Smooth muscle cell (in vitro differentiated cells): ENCODE data around the gene NECAP2. TPM values are rescaled to one million over a fixed set of nuclear protein-coding genes. Genes with fewer than 3 reads are reported as not detected.

Experiments used
- DNase-seq: peaks from one replicate; lab custom pipeline; 2025; ENCODE audit not compliant: unreplicated experiment; lab: John Stamatoyannopoulos, UW
- H2AFZ ChIP-seq: fragments of 200-600 bp; sonication (generic); 2 replicates; pipeline ENCODE4 v1.6.0; 2016; ENCODE audit warnings: antibody characterized with exemption, low read depth, mild to moderate bottlenecking
- H3F3A ChIP-seq: fragments of 200-600 bp; sonication (generic); 2 replicates; pipeline ENCODE4 v1.6.0; 2017; ENCODE audit warnings: antibody characterized with exemption, low read depth
- H3K27ac ChIP-seq: fragments of 200-600 bp; sonication (generic); 2 replicates; pipeline ENCODE4 v1.5.1; 2016; ENCODE audit warnings: low read depth, mild to moderate bottlenecking
- H3K27me3 ChIP-seq: fragments of 200-600 bp; sonication (generic); 2 replicates; pipeline ENCODE4 v1.6.1; 2016; ENCODE audit warnings: low read depth, mild to moderate bottlenecking
- H3K36me3 ChIP-seq: fragments of 200-600 bp; sonication (generic); 2 replicates; pipeline ENCODE4 v1.5.1; 2016; ENCODE audit warnings: low read depth
- H3K4me1 ChIP-seq: fragments of 200-600 bp; sonication (generic); 2 replicates; pipeline ENCODE4 v1.5.1; 2016; ENCODE audit warnings: low read depth
- H3K4me2 ChIP-seq: fragments of 200-600 bp; sonication (generic); 2 replicates; pipeline ENCODE4 v1.6.0; 2016; ENCODE audit warnings: mild to moderate bottlenecking
- H3K4me3 ChIP-seq: fragments of 200-600 bp; sonication (generic); 2 replicates; pipeline ENCODE4 v1.5.1; 2016; ENCODE audit warnings: mild to moderate bottlenecking
- H3K79me2 ChIP-seq: fragments of 200-600 bp; sonication (generic); 2 replicates; pipeline ENCODE4 v1.6.0; 2016; ENCODE audit warnings: low read depth, mild to moderate bottlenecking
- H3K9ac ChIP-seq: fragments of 200-600 bp; sonication (generic); 2 replicates; pipeline ENCODE4 v1.6.0; 2016; ENCODE audit warnings: low read depth
- H3K9me3 ChIP-seq: fragments of 200-600 bp; sonication (generic); replicated peaks from 2 replicates; pipeline ENCODE4 v1.5.1; 2016; ENCODE audit warnings: low read depth
- H4K20me1 ChIP-seq: fragments of 200-600 bp; sonication (generic); 2 replicates; pipeline ENCODE4 v1.6.0; 2016; ENCODE audit warnings: low read depth
- WGBS: methylation state at CpG from one replicate; pipeline ENCODE4 v1.1.7; 2016; ENCODE audit warnings: low lambda C conversion rate; 5-methylcytosine and 5-hydroxymethylcytosine counted together
- polyA plus RNA-seq: library from polyadenylated mRNA; unstranded; fragments of >200 nt; fragmentation: Nextera tagmentation; extraction: Ambion mirVana; gene quantifications from 2 replicates; pipeline ENCODE4 v1.2.1, GENCODE V29; 2016
- total RNA-seq: library from RNA; depleted of rRNA; stranded (reverse); fragments of >200 nt; gene quantifications from 2 replicates; pipeline ENCODE4 v1.2.3, GENCODE V29; 2014
- TF ChIP-seq, protein P1 (sequence below): fragments of 200-600 bp; sonication (generic); IDR thresholded peaks from 2 replicates; pipeline ENCODE4 v1.5.1; 2017; ENCODE audit warnings: borderline replicate concordance, mild to moderate bottlenecking, antibody characterized with exemption; ENCODE audit not compliant: insufficient read depth, poor library complexity, severe bottlenecking

The NECAP2 gene
- total and polyA plus RNA-seq, 2 experiments from 2014 or later: 49.5 to 60.0 TPM

DNA sequence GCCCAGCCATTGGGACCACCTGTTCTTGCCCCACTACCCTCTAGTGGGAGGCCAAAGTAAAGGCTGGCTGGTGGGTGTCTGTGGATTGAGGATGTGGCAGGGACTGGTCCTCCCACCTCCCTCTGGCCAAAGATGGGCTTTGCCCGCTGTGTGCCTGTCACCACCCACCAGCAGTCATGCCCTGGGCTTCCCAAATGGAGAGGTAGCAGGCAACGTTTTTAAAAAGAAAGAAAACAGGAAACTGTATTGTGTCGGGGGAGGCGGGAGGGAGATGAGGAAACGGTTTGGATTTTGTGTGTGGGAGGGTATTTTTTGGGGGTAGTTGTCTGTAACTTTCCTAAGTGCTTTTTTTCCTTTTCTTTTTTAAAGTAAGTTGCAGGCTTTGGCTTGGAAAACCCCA lies 43.4 kb upstream of the NECAP2 start:
- H3K9ac ChIP-seq: no peak overlapping the region
- H3K9me3 ChIP-seq: no peaks in the 10 kb centered on the region
- 70% methylated on average over 5 of the region's 5 CpGs for WGBS
- H3K4me1 ChIP-seq: no peaks in the 10 kb centered on the region
- H3K36me3 ChIP-seq: no peaks in the 10 kb centered on the region
- peaks cover 10% of the 10 kb centered on the region for H3K79me2 ChIP-seq
- H4K20me1 ChIP-seq: peaks cover 56% of the 10 kb centered on the region
- TF ChIP-seq, protein P1, sequence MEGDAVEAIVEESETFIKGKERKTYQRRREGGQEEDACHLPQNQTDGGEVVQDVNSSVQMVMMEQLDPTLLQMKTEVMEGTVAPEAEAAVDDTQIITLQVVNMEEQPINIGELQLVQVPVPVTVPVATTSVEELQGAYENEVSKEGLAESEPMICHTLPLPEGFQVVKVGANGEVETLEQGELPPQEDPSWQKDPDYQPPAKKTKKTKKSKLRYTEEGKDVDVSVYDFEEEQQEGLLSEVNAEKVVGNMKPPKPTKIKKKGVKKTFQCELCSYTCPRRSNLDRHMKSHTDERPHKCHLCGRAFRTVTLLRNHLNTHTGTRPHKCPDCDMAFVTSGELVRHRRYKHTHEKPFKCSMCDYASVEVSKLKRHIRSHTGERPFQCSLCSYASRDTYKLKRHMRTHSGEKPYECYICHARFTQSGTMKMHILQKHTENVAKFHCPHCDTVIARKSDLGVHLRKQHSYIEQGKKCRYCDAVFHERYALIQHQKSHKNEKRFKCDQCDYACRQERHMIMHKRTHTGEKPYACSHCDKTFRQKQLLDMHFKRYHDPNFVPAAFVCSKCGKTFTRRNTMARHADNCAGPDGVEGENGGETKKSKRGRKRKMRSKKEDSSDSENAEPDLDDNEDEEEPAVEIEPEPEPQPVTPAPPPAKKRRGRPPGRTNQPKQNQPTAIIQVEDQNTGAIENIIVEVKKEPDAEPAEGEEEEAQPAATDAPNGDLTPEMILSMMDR: no peak
- H3K27me3 ChIP-seq: no peaks in the 10 kb centered on the region
- H3K4me2 ChIP-seq: peak overlapping the region; percentile 30
- DNase-seq: no peak
- H3K4me3 ChIP-seq: no peak overlapping the region
- peaks cover 5% of the 10 kb centered on the region for H3F3A ChIP-seq
- H3K27ac ChIP-seq: no peak overlapping the region
- H2AFZ ChIP-seq: no peak overlapping the region

DNA sequence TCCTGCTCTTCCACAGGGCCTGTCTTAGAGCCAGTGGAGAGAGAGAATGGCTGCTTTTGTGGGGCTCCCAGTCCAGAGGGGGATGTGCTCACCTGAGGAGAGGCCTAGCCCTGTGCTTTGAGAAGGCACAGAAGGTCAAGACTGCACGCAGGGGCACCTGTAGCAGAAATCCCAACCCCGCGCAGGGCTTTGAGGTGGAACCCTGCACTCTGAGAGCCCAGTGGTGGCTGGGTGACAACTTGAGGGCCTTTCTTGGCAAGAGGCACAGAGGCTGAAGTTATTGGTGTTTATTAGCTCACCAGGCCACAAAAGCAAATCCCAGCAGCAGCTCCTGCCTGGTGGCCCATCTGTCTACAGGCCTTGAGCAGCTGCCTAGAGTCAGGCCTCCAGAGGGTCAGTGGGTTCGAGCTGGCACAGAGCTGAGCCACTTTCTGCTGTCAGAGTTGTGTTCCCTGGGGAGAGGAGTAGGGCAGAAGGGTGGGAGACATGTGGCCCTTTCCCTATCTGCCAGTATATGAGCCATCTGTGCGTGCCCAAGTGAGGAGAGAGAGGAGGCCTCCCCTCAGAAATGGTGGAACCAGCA lies 42.1 kb upstream of the NECAP2 start:
- H4K20me1 ChIP-seq: peaks cover 42% of the 10 kb centered on the region
- DNase-seq: no peak
- H3K4me3 ChIP-seq: no peak overlapping the region
- TF ChIP-seq, protein P1: no peak
- H3K4me1 ChIP-seq: no peaks in the 10 kb centered on the region
- H2AFZ ChIP-seq: no peak overlapping the region
- no peak overlapping the region for H3K27ac ChIP-seq
- H3K79me2 ChIP-seq: no peaks in the 10 kb centered on the region
- H3K4me2 ChIP-seq: no peak overlapping the region
- WGBS: 95% methylated on average over 5 of the region's 5 CpGs
- H3K27me3 ChIP-seq: no peaks in the 10 kb centered on the region
- H3K9me3 ChIP-seq: no peaks in the 10 kb centered on the region
- H3K9ac ChIP-seq: no peak overlapping the region
- no peaks in the 10 kb centered on the region for H3K36me3 ChIP-seq
- H3F3A ChIP-seq: peaks cover 5% of the 10 kb centered on the region

DNA sequence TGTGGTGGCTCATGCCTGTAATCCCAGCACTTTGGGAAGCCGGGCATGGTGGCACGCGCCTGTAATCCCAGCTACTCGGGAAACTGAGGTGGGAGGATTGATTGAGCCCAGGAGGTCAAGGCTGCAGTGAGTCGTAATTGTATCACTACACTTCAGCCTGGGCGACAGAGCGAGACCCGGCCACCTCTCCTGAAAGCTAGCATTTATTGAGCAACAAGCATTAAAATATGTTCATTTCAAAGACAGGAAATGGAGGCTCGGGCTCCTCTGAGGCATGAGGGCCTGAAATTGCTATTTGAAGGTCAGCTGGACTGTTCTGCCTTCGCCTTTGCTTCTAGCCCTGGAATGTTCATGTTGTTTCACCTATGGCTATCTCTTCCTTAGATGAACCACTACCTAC lies 37.8 kb upstream of the NECAP2 start:
- no peak overlapping the region for H3K4me3 ChIP-seq
- 73% methylated on average over 10 of the region's 10 CpGs for WGBS
- no peaks in the 10 kb centered on the region for H3K27me3 ChIP-seq
- H3F3A ChIP-seq: no peaks in the 10 kb centered on the region
- no peaks in the 10 kb centered on the region for H3K36me3 ChIP-seq
- no peak overlapping the region for H2AFZ ChIP-seq
- no peak overlapping the region for H3K4me2 ChIP-seq
- DNase-seq: no peak
- H3K79me2 ChIP-seq: no peaks in the 10 kb centered on the region
- peaks cover 5% of the 10 kb centered on the region for H4K20me1 ChIP-seq
- no peak overlapping the region for H3K27ac ChIP-seq
- TF ChIP-seq, protein P1: no peak
- H3K9me3 ChIP-seq: no peaks in the 10 kb centered on the region
- H3K4me1 ChIP-seq: no peaks in the 10 kb centered on the region
- H3K9ac ChIP-seq: no peak overlapping the region

DNA sequence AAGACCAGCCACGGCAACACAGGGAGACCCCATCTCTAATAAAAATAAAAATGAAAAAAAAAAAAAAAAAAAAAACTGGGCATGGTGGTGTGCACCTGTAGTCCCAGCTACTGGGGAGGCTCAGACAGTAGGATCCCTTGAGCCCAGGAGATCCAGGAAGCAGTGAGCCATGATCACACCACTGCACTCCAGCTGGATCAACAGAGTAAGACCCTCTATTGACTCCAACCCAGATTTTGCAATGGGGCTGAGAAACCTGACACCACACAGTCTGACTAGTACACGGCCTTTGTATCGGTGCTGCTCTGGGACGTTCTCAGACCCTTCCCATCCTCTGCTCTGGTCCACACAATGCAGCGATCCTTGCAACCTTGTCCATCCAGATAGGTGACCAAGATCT lies 35.1 kb upstream of the NECAP2 start:
- Histone ChIP-seq H3K79me2 (no peaks in the 10 kb centered on the region), H3K4me2 (no peak overlapping the region), H3K27ac (no peak overlapping the region), H2AFZ (no peak overlapping the region), H3K4me3 (no peak overlapping the region), H3K9ac (no peak overlapping the region), H3K27me3 (no peaks in the 10 kb centered on the region), H4K20me1 (no peaks in the 10 kb centered on the region), H3F3A (no peaks in the 10 kb centered on the region), H3K9me3 (no peaks in the 10 kb centered on the region), H3K4me1 (no peaks in the 10 kb centered on the region), H3K36me3 (no peaks in the 10 kb centered on the region)
- no peak for DNase-seq
- 84% methylated on average over 5 of the region's 5 CpGs for WGBS
- TF ChIP-seq, protein P1: no peak
